Measurements from ENCODE around the gene MINDY2. TPM values are rescaled to one million over a fixed set of nuclear protein-coding genes. Genes with fewer than 3 reads are reported as not detected.
"Not testable (repeated sequence)": the region's sequence is repeated elsewhere in the genome, so short reads cannot be mapped to it uniquely, and the experiment has no call there.

The MINDY2 gene
- total RNA-seq, 2 experiments from 2014 or later = 7.5 to 7.7 TPM

DNA sequence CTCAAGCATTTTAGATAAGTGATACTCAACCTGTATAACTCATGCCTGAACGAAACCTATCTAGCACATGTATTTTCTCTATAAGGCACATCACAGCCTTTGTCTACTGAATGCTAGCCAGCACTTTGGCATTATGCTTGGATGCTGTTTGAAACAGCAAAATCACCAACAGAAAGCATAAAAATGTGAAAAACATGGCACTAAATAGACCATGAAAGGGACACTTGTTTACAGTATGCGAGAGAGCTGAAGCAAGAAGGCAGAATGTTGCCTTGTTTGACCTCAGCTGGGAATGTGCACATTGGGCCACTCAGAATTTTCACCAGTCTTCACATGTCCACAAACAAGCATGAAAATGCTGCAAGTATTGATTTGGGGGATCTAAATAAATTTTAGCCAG, 59.5 kb downstream of the MINDY2 start:
- H3K4me1 Mint-ChIP-seq (ENCODE audit: low read depth) = no peaks in the 10 kb centered on the region
- no peaks in the 10 kb centered on the region for H3K27me3 ChIP-seq (ENCODE audit: control insufficient read depth in 1 of 2, insufficient read depth in 2 of 2, low read length in 2 of 2)
- ATAC-seq (ENCODE audit: poor library complexity) = no peak
- H3K27ac Mint-ChIP-seq = no peak overlapping the region
- peaks cover 45% of the 10 kb centered on the region for H3K36me3 Mint-ChIP-seq (ENCODE audit: low read depth)
- no peak overlapping the region for H3K27ac ChIP-seq (ENCODE audit: low read depth in 1 of 2, low read length in 2 of 2)
- no peak overlapping the region for H3K4me3 ChIP-seq (ENCODE audit: low read length)
- TF ChIP-seq, protein P1, sequence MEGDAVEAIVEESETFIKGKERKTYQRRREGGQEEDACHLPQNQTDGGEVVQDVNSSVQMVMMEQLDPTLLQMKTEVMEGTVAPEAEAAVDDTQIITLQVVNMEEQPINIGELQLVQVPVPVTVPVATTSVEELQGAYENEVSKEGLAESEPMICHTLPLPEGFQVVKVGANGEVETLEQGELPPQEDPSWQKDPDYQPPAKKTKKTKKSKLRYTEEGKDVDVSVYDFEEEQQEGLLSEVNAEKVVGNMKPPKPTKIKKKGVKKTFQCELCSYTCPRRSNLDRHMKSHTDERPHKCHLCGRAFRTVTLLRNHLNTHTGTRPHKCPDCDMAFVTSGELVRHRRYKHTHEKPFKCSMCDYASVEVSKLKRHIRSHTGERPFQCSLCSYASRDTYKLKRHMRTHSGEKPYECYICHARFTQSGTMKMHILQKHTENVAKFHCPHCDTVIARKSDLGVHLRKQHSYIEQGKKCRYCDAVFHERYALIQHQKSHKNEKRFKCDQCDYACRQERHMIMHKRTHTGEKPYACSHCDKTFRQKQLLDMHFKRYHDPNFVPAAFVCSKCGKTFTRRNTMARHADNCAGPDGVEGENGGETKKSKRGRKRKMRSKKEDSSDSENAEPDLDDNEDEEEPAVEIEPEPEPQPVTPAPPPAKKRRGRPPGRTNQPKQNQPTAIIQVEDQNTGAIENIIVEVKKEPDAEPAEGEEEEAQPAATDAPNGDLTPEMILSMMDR (IDR thresholded peaks at IDR 0.05) = no peak
- no peaks in the 10 kb centered on the region for H3K9me3 ChIP-seq (ENCODE audit: control insufficient read depth in 1 of 2, insufficient read depth in 1 of 2, low read length in 2 of 2)
- no peak overlapping the region for H3K4me3 Mint-ChIP-seq
- no peaks in the 10 kb centered on the region for H3K27me3 Mint-ChIP-seq
- no peaks in the 10 kb centered on the region for H3K9me3 Mint-ChIP-seq
- no peaks in the 10 kb centered on the region for H3K4me1 ChIP-seq (ENCODE audit: insufficient read depth, low read length)
- intact Hi-C loops (cut with DNase I, micrococcal nuclease) = no loop called here
- peaks cover 5% of the 10 kb centered on the region for H3K36me3 ChIP-seq (ENCODE audit: insufficient read depth, low read length)
- CTCF ChIA-PET = no interaction called here
- no peak for DNase-seq
- POLR2A ChIA-PET = no interaction called here

DNA sequence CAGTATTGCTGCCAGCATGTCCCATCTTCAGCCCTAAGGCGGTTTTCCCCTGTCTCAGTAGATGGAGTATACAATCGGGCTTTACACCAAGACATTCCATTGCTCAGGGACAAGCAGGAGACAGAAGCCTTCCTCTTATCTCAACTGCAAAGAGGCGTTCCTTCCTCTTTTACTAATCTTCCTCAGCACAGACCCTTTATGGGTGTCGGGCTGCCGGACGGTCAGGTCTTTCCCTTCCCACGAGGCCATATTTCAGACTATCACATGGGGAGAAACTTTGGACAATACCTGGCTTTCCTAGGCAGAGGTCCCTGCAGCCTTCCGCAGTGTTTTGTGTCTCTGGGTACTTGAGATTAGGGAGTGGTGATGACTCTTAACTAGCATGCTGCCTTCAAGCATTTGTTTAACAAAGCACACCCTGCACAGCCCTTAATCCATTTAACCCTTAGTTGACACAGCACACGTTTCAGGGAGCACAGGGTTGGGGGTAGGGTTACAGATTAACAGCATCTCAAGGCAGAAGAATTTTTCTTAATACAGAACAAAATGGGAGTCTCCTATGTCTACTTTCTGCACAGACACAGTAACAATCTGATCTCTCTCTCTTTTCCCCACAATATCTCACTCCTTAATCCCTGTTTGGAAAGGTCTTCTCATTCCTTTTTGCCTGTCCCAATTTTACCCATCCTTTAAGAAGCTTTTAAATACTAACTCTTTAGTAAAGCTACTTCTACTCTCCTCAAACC, 62.8 kb downstream of the MINDY2 start:
- DNase-seq; H3K4me1 ChIP-seq (ENCODE audit: insufficient read depth, low read length); POLR2A ChIA-PET; H3K27ac Mint-ChIP-seq; CTCF ChIA-PET; ATAC-seq (ENCODE audit: poor library complexity); intact Hi-C loops (cut with DNase I, micrococcal nuclease); H3K27ac ChIP-seq (ENCODE audit: low read depth in 1 of 2, low read length in 2 of 2); H3K27me3 Mint-ChIP-seq; H3K4me3 Mint-ChIP-seq; H3K27me3 ChIP-seq (ENCODE audit: control insufficient read depth in 1 of 2, insufficient read depth in 2 of 2, low read length in 2 of 2); H3K4me1 Mint-ChIP-seq (ENCODE audit: low read depth); H3K36me3 ChIP-seq (ENCODE audit: insufficient read depth, low read length); H3K9me3 Mint-ChIP-seq; H3K4me3 ChIP-seq (ENCODE audit: low read length); H3K9me3 ChIP-seq (ENCODE audit: control insufficient read depth in 1 of 2, insufficient read depth in 1 of 2, low read length in 2 of 2): not testable (repeated sequence)
- peaks cover 39% of the 10 kb centered on the region for H3K36me3 Mint-ChIP-seq (ENCODE audit: low read depth)

DNA sequence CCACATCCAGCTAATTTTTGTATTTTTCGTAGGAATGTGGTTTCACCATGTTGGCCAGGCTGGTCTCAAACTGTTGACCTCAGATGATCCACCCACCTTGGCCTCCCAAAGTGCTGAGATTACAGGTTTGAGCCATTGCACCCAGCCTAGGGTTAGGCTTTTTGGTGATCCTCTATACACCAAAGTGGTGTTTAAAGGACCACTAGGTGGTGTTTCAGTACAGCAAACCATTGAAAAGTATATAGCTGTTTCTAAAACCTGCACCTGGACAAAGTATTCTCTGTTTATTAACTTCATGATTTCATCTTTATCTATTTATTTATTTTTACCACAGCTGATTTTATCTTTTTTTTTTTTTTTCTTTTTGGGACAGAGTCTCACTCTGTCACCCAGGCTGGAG, 68.4 kb downstream of the MINDY2 start:
- no peaks in the 10 kb centered on the region for H3K9me3 ChIP-seq (ENCODE audit: control insufficient read depth in 1 of 2, insufficient read depth in 1 of 2, low read length in 2 of 2)
- ATAC-seq (ENCODE audit: poor library complexity) (no peak), DNase-seq (peak in 1 of 14 experiments; percentile 3)
- H3K36me3 ChIP-seq (ENCODE audit: insufficient read depth, low read length) = peaks cover 5% of the 10 kb centered on the region
- CTCF ChIA-PET = interaction anchor here (0.6 kb wide), 1 partner anchor 407 kb away, joined by 3 read pairs; no protein-coding TSS in a partner anchor
- no peak overlapping the region for H3K4me3 ChIP-seq (ENCODE audit: low read length)
- TF ChIP-seq, protein P1 (IDR thresholded peaks at IDR 0.05) = peak; percentile 23
- intact Hi-C loops (cut with DNase I, micrococcal nuclease) = no loop called here
- Mint-ChIP-seq H3K4me3 (no peak overlapping the region), H3K36me3 (ENCODE audit: low read depth) (peaks cover 19% of the 10 kb centered on the region), H3K9me3 (no peaks in the 10 kb centered on the region), H3K4me1 (ENCODE audit: low read depth) (no peaks in the 10 kb centered on the region), H3K27ac (no peak overlapping the region), H3K27me3 (no peaks in the 10 kb centered on the region)
- H3K4me1 ChIP-seq (ENCODE audit: insufficient read depth, low read length) = no peaks in the 10 kb centered on the region
- POLR2A ChIA-PET = no interaction called here
- no peaks in the 10 kb centered on the region for H3K27me3 ChIP-seq (ENCODE audit: control insufficient read depth in 1 of 2, insufficient read depth in 2 of 2, low read length in 2 of 2)
- H3K27ac ChIP-seq (ENCODE audit: low read depth in 1 of 2, low read length in 2 of 2) = no peak overlapping the region

DNA sequence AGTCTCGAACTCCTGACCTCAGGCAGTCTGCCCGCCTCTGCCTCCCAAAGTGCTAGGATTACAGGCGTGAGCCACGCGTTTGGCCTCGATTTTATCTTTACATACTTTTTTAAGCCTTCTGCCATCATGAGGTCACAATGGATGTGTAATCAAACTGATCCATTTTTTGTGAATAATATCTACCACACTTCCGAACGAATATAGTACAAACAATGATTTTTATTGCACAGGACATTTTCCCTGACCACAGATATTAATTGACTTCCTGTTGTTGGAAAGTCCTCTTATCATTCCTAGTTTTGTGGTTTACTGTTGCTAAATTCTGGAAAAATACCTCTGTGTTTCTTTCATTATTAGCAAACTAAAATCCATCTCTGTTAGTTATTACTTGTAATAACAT, 68.9 kb downstream of the MINDY2 start:
- H3K27me3 ChIP-seq (ENCODE audit: control insufficient read depth in 1 of 2, insufficient read depth in 2 of 2, low read length in 2 of 2) = no peaks in the 10 kb centered on the region
- TF ChIP-seq, protein P1 (IDR thresholded peaks at IDR 0.05) = peak; percentile 1
- ChIA-PET CTCF (interaction anchor here (0.6 kb wide), 1 partner anchor 406 kb away, joined by 3 read pairs; no protein-coding TSS in a partner anchor), POLR2A (interaction anchor here (0.6 kb wide), 1 partner anchor 175 kb away, joined by 3 read pairs; no protein-coding TSS in a partner anchor)
- H3K4me3 ChIP-seq (ENCODE audit: low read length) = no peak overlapping the region
- H3K27ac ChIP-seq (ENCODE audit: low read depth in 1 of 2, low read length in 2 of 2) = no peak overlapping the region
- no peak for ATAC-seq (ENCODE audit: poor library complexity)
- intact Hi-C loops (cut with DNase I, micrococcal nuclease) = no loop called here
- H3K27me3 Mint-ChIP-seq = no peaks in the 10 kb centered on the region
- no peaks in the 10 kb centered on the region for H3K4me1 ChIP-seq (ENCODE audit: insufficient read depth, low read length)
- H3K36me3 ChIP-seq (ENCODE audit: insufficient read depth, low read length) = peaks cover 5% of the 10 kb centered on the region
- no peak for DNase-seq
- no peaks in the 10 kb centered on the region for H3K4me1 Mint-ChIP-seq (ENCODE audit: low read depth)
- H3K27ac Mint-ChIP-seq = no peak overlapping the region
- no peak overlapping the region for H3K4me3 Mint-ChIP-seq
- peaks cover 20% of the 10 kb centered on the region for H3K36me3 Mint-ChIP-seq (ENCODE audit: low read depth)
- no peaks in the 10 kb centered on the region for H3K9me3 ChIP-seq (ENCODE audit: control insufficient read depth in 1 of 2, insufficient read depth in 1 of 2, low read length in 2 of 2)
- no peaks in the 10 kb centered on the region for H3K9me3 Mint-ChIP-seq

Data from CD4-positive, alpha-beta T cell (primary cell).